Liver (tissue), 9 donors: ENCODE measurements around the gene SLC6A12. TPM values are rescaled to one million over a fixed set of nuclear protein-coding genes. Genes with fewer than 3 reads are reported as not detected.

Source experiments
- DNase-seq: peaks from one replicate; pipeline ENCODE4 v3.0.0-alpha.2; 2017; ENCODE audit warnings: low spot score
- H3K27ac ChIP-seq, 2 donors: one replicate each; pipeline ENCODE4 v1.7.0; 2013; ENCODE audit warnings: inconsistent platforms in 2 of 2, low read length in 2 of 2, control low read depth in 1 of 2, low read depth in 1 of 2, mild to moderate bottlenecking in 1 of 2
- H3K27me3 ChIP-seq, 4 donors: one replicate each; pipeline versions ENCODE4 v1.6.1 to v1.7.0; 2013; ENCODE audit warnings: low read length in 3 of 4, inconsistent platforms in 1 of 4, mild to moderate bottlenecking in 1 of 4, moderate library complexity in 1 of 4; ENCODE audit not compliant: control insufficient read depth in 4 of 4, insufficient read depth in 4 of 4
- H3K36me3 ChIP-seq, 4 donors: one replicate each; pipeline versions ENCODE4 v1.6.1 to v1.7.0; 2013; ENCODE audit warnings: low read length in 3 of 4, mild to moderate bottlenecking in 3 of 4, low read depth in 1 of 4, moderate library complexity in 1 of 4; ENCODE audit not compliant: control insufficient read depth in 4 of 4, insufficient read depth in 3 of 4
- H3K4me1 ChIP-seq, 4 donors: one replicate each; pipeline versions ENCODE4 v1.6.1 to v1.7.0; 2013; ENCODE audit warnings: low read length in 3 of 4, mild to moderate bottlenecking in 3 of 4, moderate library complexity in 1 of 4; ENCODE audit not compliant: control insufficient read depth in 4 of 4, insufficient read depth in 4 of 4
- H3K4me3 ChIP-seq, 3 donors: one replicate each; pipeline versions ENCODE4 v1.6.1 to v1.7.0; 2013; ENCODE audit warnings: low read length in 3 of 3, control low read depth in 1 of 3, low read depth in 1 of 3, mild to moderate bottlenecking in 1 of 3
- H3K9ac ChIP-seq, 2 donors: one replicate each; pipeline ENCODE4 v1.7.0; 2013; ENCODE audit warnings: low read length in 2 of 2, mild to moderate bottlenecking in 2 of 2, moderate library complexity in 2 of 2, control low read depth in 1 of 2, low read depth in 1 of 2
- H3K9me3 ChIP-seq, 4 donors: one replicate each; pipeline versions ENCODE4 v1.6.1 to v1.7.0; 2013; ENCODE audit warnings: low read length in 3 of 4; ENCODE audit not compliant: control insufficient read depth in 4 of 4
- ATF3 ChIP-seq: IDR thresholded peaks from 2 replicates; pipeline ENCODE4 v1.6.1; 2016; ENCODE audit warnings: antibody characterized with exemption
- CTCF ChIP-seq: fragments of 150-350 bp; IDR thresholded peaks from 2 replicates; pipeline ENCODE4 v1.5.1; 2017; ENCODE audit warnings: improper control_type of control experiment, low read depth, low read length; ENCODE audit not compliant: missing input control
- EGR1 ChIP-seq, 2 donors: IDR thresholded peaks; 2 replicates each; pipeline ENCODE4 v1.6.1; 2016 to 2018; ENCODE audit warnings: antibody characterized with exemption in 2 of 2, low read depth in 2 of 2
- FOXA1 ChIP-seq: IDR thresholded peaks from 2 replicates; pipeline ENCODE4 v1.6.1; 2016; ENCODE audit warnings: antibody characterized with exemption
- FOXA2 ChIP-seq: IDR thresholded peaks from 2 replicates; pipeline ENCODE4 v1.6.1; 2016; ENCODE audit warnings: antibody characterized with exemption
- GABPA ChIP-seq, 2 donors: IDR thresholded peaks in 1 of 2; conservative IDR thresholded peaks in 1 of 2; 2 replicates each; pipeline ENCODE4 v1.6.1; 2016; ENCODE audit warnings: antibody characterized with exemption in 2 of 2, mild to moderate bottlenecking in 1 of 2, moderate library complexity in 1 of 2
- HNF4A ChIP-seq, 2 donors: conservative IDR thresholded peaks; 2 replicates each; pipeline ENCODE4 v1.6.1; 2016; ENCODE audit warnings: antibody characterized with exemption in 2 of 2, mild to moderate bottlenecking in 2 of 2
- HNF4G ChIP-seq: IDR thresholded peaks from 2 replicates; pipeline ENCODE4 v1.6.1; 2016; ENCODE audit warnings: antibody characterized with exemption
- JUND ChIP-seq, 2 donors: IDR thresholded peaks; 2 replicates each; pipeline ENCODE4 v1.6.1; 2016; ENCODE audit warnings: antibody characterized with exemption in 2 of 2
- MAX ChIP-seq: IDR thresholded peaks from 2 replicates; pipeline ENCODE4 v1.6.1; 2016; ENCODE audit warnings: antibody characterized with exemption
- NR2F2 ChIP-seq: IDR thresholded peaks from 2 replicates; pipeline ENCODE4 v1.6.1; 2016; ENCODE audit warnings: antibody characterized with exemption
- RAD21 ChIP-seq, 2 donors: IDR thresholded peaks; 2 replicates each; pipeline ENCODE4 v1.6.1; 2016; ENCODE audit warnings: antibody characterized with exemption in 2 of 2, mild to moderate bottlenecking in 2 of 2
- REST ChIP-seq: IDR thresholded peaks from 2 replicates; pipeline ENCODE4 v1.6.1; 2016; ENCODE audit warnings: antibody characterized with exemption, mild to moderate bottlenecking
- RXRA ChIP-seq, 2 donors: IDR thresholded peaks; 2 replicates each; pipeline ENCODE4 v1.6.1; 2017 to 2018; ENCODE audit warnings: antibody characterized with exemption in 2 of 2, mild to moderate bottlenecking in 1 of 2
- SP1 ChIP-seq: IDR thresholded peaks from 2 replicates; pipeline ENCODE4 v1.6.1; 2018; ENCODE audit warnings: antibody characterized with exemption, mild to moderate bottlenecking
- TAF1 ChIP-seq: conservative IDR thresholded peaks from 2 replicates; pipeline ENCODE4 v1.6.1; 2016; ENCODE audit warnings: antibody characterized with exemption, mild to moderate bottlenecking
- YY1 ChIP-seq: IDR thresholded peaks from 2 replicates; pipeline ENCODE4 v1.6.1; 2016; ENCODE audit warnings: antibody characterized with exemption, mild to moderate bottlenecking
- ZBTB33 ChIP-seq: IDR thresholded peaks from 2 replicates; pipeline ENCODE4 v1.6.1; 2016; ENCODE audit warnings: antibody characterized with exemption
- WGBS: extraction: QIAGEN DNeasy Blood & Tissue Kit; methylation state at CpG from one replicate; pipeline ENCODE4 v1.1.7; 2013; 5-methylcytosine and 5-hydroxymethylcytosine counted together
- polyA plus RNA-seq, 2 donors: library from polyadenylated mRNA; stranded (reverse) in 1 of 2; unstranded in 1 of 2; fragments of 200-250 nt in 1 of 2; fragments of >200 nt in 1 of 2; fragmentation: Nextera tagmentation in 1 of 2; extraction: Ambion mirVana in 1 of 2; gene quantifications; one replicate each; pipeline versions ENCODE4 v1.2.1 to v1.2.3, GENCODE V29; 2013 to 2015
- total RNA-seq, 2 donors: library from RNA; depleted of rRNA; stranded (reverse); fragments of >200 nt; gene quantifications; one replicate each; pipeline ENCODE4 v1.2.3, GENCODE V29; 2014
- donor health status: healthy.
- donor health status: healthy.
- donor health status: healthy.
- donor health status: healthy.
- donor health status: healthy.

Gene SLC6A12
- total and polyA plus RNA-seq, 4 donors: 18.2 to 30.3 (median 23.2) TPM

- no peak overlapping the region for H3K4me3 ChIP-seq
- TF ChIP-seq ATF3 (no peak), RXRA (IDR thresholded peaks at IDR 0.05) (no peak), JUND (IDR thresholded peaks at IDR 0.05) (no peak), CTCF (no peak), GABPA (IDR thresholded peaks at IDR 0.05 in 1 of 2, conservative IDR thresholded peaks at IDR 0.05 in 1 of 2) (no peak), NR2F2 (no peak), TAF1 (no peak)
- H3K36me3 ChIP-seq: peaks cover 0 to 49% (median 26%) of the 10 kb centered on the region in 4 donors
- H3K9me3 ChIP-seq: no peaks in the 10 kb centered on the region
- H3K27me3 ChIP-seq: no peaks in the 10 kb centered on the region
- no peak overlapping the region for H3K9ac ChIP-seq
- WGBS: 91% methylated on average over 19 of the region's 19 CpGs
- H3K4me1 ChIP-seq: no peaks in the 10 kb centered on the region
- no peak overlapping the region for H3K27ac ChIP-seq
- no peak for DNase-seq
Observed at GRCh38 chr12:220946-221550, 7.1 kb upstream of the SLC6A12 start.

- Histone ChIP-seq H3K9ac (no peak overlapping the region), H3K4me3 (no peak overlapping the region), H3K36me3 (peaks cover 0 to 47% (median 26%) of the 10 kb centered on the region in 4 donors), H3K27ac (no peak overlapping the region), H3K9me3 (no peaks in the 10 kb centered on the region), H3K4me1 (no peaks in the 10 kb centered on the region), H3K27me3 (no peaks in the 10 kb centered on the region)
- no peak for DNase-seq
- TF ChIP-seq YY1: no peak
- no peak for TF ChIP-seq NR2F2
- no peak for TF ChIP-seq GABPA (IDR thresholded peaks at IDR 0.05 in 1 of 2, conservative IDR thresholded peaks at IDR 0.05 in 1 of 2)
- TF ChIP-seq HNF4A (conservative IDR thresholded peaks at IDR 0.05): no peak
- TF ChIP-seq SP1: no peak
- TF ChIP-seq CTCF: no peak
- no peak for TF ChIP-seq RAD21 (IDR thresholded peaks at IDR 0.05)
- no peak for TF ChIP-seq ZBTB33
- no peak for TF ChIP-seq ATF3
- no peak for TF ChIP-seq FOXA1
- no peak for TF ChIP-seq TAF1
- no peak for TF ChIP-seq FOXA2
- no peak for TF ChIP-seq EGR1 (IDR thresholded peaks at IDR 0.05; ENCODE audit: low read depth in 2 of 2)
- TF ChIP-seq REST: no peak
- TF ChIP-seq MAX: no peak
- no peak for TF ChIP-seq HNF4G
- TF ChIP-seq JUND (IDR thresholded peaks at IDR 0.05): no peak
- TF ChIP-seq RXRA (IDR thresholded peaks at IDR 0.05): no peak
- WGBS: 78% methylated on average over 6 of the region's 6 CpGs
Observed at GRCh38 chr12:220491-220890, 6.5 kb upstream of the SLC6A12 start.
